ENCODE results near the gene SPIC.

GRCh38 chr12:101474711-101475386 lies at the start of gene SPIC:
- no peak for TF ChIP-seq CTCF (IDR thresholded peaks at IDR 0.05)
- no peak for TF ChIP-seq POLR2A (IDR thresholded peaks at IDR 0.05)

All from body of pancreas (tissue), 4 donors.